Hepatocyte (in vitro differentiated cells): Measurements from ENCODE around the gene KAZALD1.

Experiments
- CTCF ChIP-seq: fragments of 200-600 bp; sonication (generic); IDR thresholded peaks from 2 replicates; pipeline ENCODE4 v1.5.1; 2016; ENCODE audit warnings: antibody characterized with exemption, mild to moderate bottlenecking; ENCODE audit not compliant: poor library complexity
- EZH2 ChIP-seq: fragments of 200-600 bp; sonication (generic); IDR thresholded peaks from 2 replicates; pipeline ENCODE4 v1.6.1; 2016; ENCODE audit warnings: antibody characterized with exemption, mild to moderate bottlenecking, borderline replicate concordance
- EZH2phosphoT487 ChIP-seq: fragments of 200-600 bp; sonication (generic); IDR thresholded peaks from one replicate; pipeline ENCODE4 v1.6.1; 2018; ENCODE audit warnings: antibody characterized with exemption, mild to moderate bottlenecking, low read depth, moderate library complexity; ENCODE audit not compliant: unreplicated experiment, severe bottlenecking

DNA sequence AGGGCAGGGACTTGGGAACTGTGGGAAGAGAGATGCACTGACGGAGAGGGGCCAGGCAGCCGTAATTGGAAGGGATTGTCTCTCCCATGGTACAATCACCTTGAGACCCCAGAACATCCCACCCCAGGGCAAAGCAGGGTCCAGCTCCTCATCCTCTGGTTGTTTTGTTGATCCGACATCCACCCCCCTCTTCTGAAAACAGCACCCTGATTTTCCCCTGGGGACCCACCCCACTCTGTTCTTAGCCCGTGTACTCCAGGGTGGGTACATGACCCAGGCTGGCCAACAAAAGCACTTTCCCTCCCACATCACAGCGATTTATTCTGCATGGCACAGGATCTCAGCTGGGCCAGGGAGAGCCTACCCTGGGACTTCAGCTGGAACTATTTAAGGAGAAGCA, 45.0 kb upstream of the KAZALD1 start:
- TF ChIP-seq CTCF: no peak
- TF ChIP-seq EZH2: no peak
- no peak for TF ChIP-seq EZH2phosphoT487
